MCF 10A (cell line): Measurements from ENCODE around the gene MAP3K4. TPM values are rescaled to one million over a fixed set of nuclear protein-coding genes. Genes with fewer than 3 reads are reported as not detected.

Source experiments
- BruUV-seq: library from RNA; stranded (reverse); fragments of 400-500 nt; replicated peaks from 2 replicates; lab custom pipeline; 2021; lab: Mats Ljungman, UMichigan
- CTCF ChIA-PET: fragments of 300-600 bp; sonication (Branson Sonifier 250); formaldehyde crosslinking; extraction: SDS; loops from one replicate; lab custom pipeline; 2021; ENCODE audit warnings: antibody characterized with exemption, inconsistent platforms; lab: Yijun Ruan, JAX
- POLR2A ChIA-PET: fragments of 300-600, 350-650 bp; sonication (Branson Sonifier 250); formaldehyde crosslinking; extraction: SDS; loops from one replicate; lab custom pipeline; 2020; ENCODE audit warnings: antibody characterized with exemption, inconsistent platforms; lab: Yijun Ruan, JAX
- DNase-seq: peaks from one replicate; pipeline ENCODE4 v3.0.0-alpha.2; 2018; ENCODE audit not compliant: unreplicated experiment
- H3K27ac Mint-ChIP-seq: one replicate; pipeline ENCODE4 v1.8.0; 2022; ENCODE audit warnings: mild to moderate bottlenecking, low read depth, mixed read lengths; ENCODE audit not compliant: unreplicated experiment
- H3K27me3 Mint-ChIP-seq: one replicate; pipeline ENCODE4 v1.8.0; 2022; ENCODE audit warnings: mixed read lengths; ENCODE audit not compliant: insufficient read depth, unreplicated experiment
- H3K36me3 Mint-ChIP-seq: one replicate; pipeline ENCODE4 v1.8.0; 2022; ENCODE audit warnings: mild to moderate bottlenecking, moderate library complexity, mixed read lengths; ENCODE audit not compliant: insufficient read depth, unreplicated experiment
- H3K4me1 Mint-ChIP-seq: one replicate; pipeline ENCODE4 v1.8.0; 2022; ENCODE audit warnings: mixed read lengths; ENCODE audit not compliant: insufficient read depth, unreplicated experiment
- H3K4me3 Mint-ChIP-seq: one replicate; pipeline ENCODE4 v1.8.0; 2022; ENCODE audit warnings: mild to moderate bottlenecking, moderate library complexity, mixed read lengths; ENCODE audit not compliant: unreplicated experiment
- H3K9me3 Mint-ChIP-seq: one replicate; pipeline ENCODE4 v1.8.0; 2022; ENCODE audit warnings: mixed read lengths; ENCODE audit not compliant: unreplicated experiment
- CTCF ChIP-seq: fragments of 200-600 bp; IDR thresholded peaks from one replicate; pipeline ENCODE4 v1.8.0; 2022; ENCODE audit warnings: antibody characterized with exemption, mild to moderate bottlenecking; ENCODE audit not compliant: unreplicated experiment
- intact Hi-C: fragments of 100-400 bp; cut with micrococcal nuclease; formaldehyde crosslinking; loops from 2 replicates; pipeline ENCODE4 v1.14.1; 2022
- total RNA-seq: library from RNA; stranded (reverse); gene quantifications from 2 replicates; pipeline ENCODE4 v1.2.3, GENCODE V29; 2022

The MAP3K4 gene
- total RNA-seq, 1 experiment from 2014 or later = 38.7 TPM

- H3K27ac Mint-ChIP-seq = no peak overlapping the region
- CTCF ChIA-PET = no interaction called here
- no peaks in the 10 kb centered on the region for H3K9me3 Mint-ChIP-seq
- no peaks in the 10 kb centered on the region for H3K27me3 Mint-ChIP-seq
- H3K4me3 Mint-ChIP-seq = no peak overlapping the region
- intact Hi-C loops = no loop called here
- POLR2A ChIA-PET = interaction anchor here (0.8 kb wide), 1 partner anchor 11 kb away, joined by 5 read pairs; no protein-coding TSS in a partner anchor
- peaks cover 58% of the 10 kb centered on the region for H3K36me3 Mint-ChIP-seq
- peaks cover 11% of the 10 kb centered on the region for H3K4me1 Mint-ChIP-seq
- no TSS peak for BruUV-seq
- TF ChIP-seq CTCF = no peak
- no peak for DNase-seq
Observed at GRCh38 chr6:161103475-161103874, 111.9 kb downstream of the MAP3K4 start.

- BruUV-seq = no TSS peak
- peaks cover 11% of the 10 kb centered on the region for H3K4me1 Mint-ChIP-seq
- TF ChIP-seq CTCF = no peak
- no peaks in the 10 kb centered on the region for H3K9me3 Mint-ChIP-seq
- H3K36me3 Mint-ChIP-seq = peaks cover 63% of the 10 kb centered on the region
- CTCF ChIA-PET = interaction anchor here (1.1 to 1.5 kb wide), 2 partner anchors 266 to 269 kb away, joined by 3 to 5 read pairs; no protein-coding TSS in a partner anchor
- DNase-seq = no peak
- H3K27me3 Mint-ChIP-seq = no peaks in the 10 kb centered on the region
- H3K27ac Mint-ChIP-seq = no peak overlapping the region
- intact Hi-C loops = no loop called here
- POLR2A ChIA-PET = interaction anchor here (0.7 kb wide), 2 partner anchors 9 to 164 kb away, joined by 3 read pairs; no protein-coding TSS in a partner anchor
- H3K4me3 Mint-ChIP-seq = no peak overlapping the region
Observed at GRCh38 chr6:161104966-161105365, 113.4 kb downstream of the MAP3K4 start.

DNA sequence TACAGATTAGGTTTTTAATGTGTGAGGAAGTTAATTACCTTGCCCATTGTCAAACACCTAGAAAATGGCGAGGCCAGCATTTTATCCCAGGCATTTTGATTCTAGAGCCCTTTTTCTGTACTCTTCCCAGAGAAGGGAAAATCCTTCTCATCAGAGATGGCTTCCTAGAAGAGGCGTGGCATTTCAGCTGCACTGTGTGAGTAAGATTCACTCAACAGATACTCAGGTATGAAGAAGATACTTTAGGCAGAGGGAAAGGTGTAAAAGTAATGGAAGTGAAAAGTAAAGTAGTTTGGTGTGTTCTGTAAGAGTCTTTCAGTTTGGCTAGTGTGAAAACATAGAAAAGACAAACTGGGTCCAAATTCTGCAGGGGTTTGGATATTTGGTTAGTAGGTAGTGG lies 113.8 kb downstream of the MAP3K4 start:
- no peak for DNase-seq
- ChIA-PET POLR2A (interaction anchor here (0.7 kb wide), 3 partner anchors 9 to 165 kb away, joined by 3 read pairs; no protein-coding TSS in a partner anchor), CTCF (interaction anchor here (1.0 to 1.5 kb wide), 3 partner anchors 265 to 268 kb away, joined by 3 to 6 read pairs (median 5); no protein-coding TSS in a partner anchor)
- Mint-ChIP-seq H3K4me3 (no peak overlapping the region), H3K27me3 (no peaks in the 10 kb centered on the region), H3K9me3 (no peaks in the 10 kb centered on the region), H3K36me3 (peaks cover 68% of the 10 kb centered on the region), H3K27ac (no peak overlapping the region), H3K4me1 (peaks cover 11% of the 10 kb centered on the region)
- intact Hi-C loops = no loop called here
- no peak for TF ChIP-seq CTCF
- no TSS peak for BruUV-seq

DNA sequence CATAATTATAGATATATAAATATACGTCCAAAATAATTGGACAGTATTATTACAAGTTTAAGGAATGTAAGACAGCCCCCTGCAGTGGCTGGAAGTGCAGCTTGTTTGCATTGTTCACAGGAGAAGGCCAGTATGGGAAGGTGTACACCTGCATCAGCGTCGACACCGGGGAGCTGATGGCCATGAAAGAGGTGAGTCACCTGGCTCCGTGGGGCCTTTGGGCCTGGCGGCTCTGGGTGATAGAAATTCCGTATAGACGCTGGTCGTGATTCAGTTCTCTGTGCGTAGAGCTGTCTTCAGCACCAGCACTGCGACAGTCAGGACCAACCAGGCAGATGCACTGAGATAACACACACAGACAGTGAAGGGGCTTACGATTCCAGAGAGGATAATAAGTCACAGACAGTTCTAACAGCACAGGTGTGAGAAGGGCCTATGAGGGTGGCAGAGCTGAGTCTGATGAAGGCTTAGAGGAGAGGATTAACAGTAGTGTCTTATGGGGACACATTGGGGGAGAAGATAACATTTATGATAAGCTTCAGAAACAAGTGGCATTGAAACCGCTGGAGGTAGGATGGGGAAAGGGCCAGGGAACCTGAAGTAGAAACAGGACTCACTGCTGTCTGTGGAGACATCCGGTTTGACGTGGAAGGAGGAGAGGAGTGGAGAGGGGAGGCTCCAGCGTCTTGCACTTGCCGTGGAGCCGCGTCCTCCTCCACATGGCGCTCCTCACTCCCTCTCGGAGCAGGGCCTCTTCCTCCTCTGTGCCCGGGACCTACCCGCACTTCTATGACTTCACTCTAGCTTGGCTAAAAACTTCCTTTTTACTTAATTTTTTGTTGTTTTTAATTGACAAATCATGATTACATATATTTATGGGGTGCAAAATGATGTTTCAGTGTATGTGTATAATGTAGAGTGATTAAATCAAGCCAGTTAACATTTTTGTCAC lies 116.5 kb downstream of the MAP3K4 start:
- no peak overlapping the region for H3K4me3 Mint-ChIP-seq
- peaks cover 75% of the 10 kb centered on the region for H3K36me3 Mint-ChIP-seq
- H3K4me1 Mint-ChIP-seq = peaks cover 11% of the 10 kb centered on the region
- DNase-seq = no peak
- CTCF ChIA-PET = interaction anchor here (0.5 to 1.1 kb wide), 3 partner anchors 22 to 357 kb away, joined by 3 to 4 read pairs (median 3); no protein-coding TSS in a partner anchor
- H3K27me3 Mint-ChIP-seq = no peaks in the 10 kb centered on the region
- no peak for TF ChIP-seq CTCF
- BruUV-seq = no TSS peak
- no peaks in the 10 kb centered on the region for H3K9me3 Mint-ChIP-seq
- POLR2A ChIA-PET = no interaction called here
- H3K27ac Mint-ChIP-seq = no peak overlapping the region
- intact Hi-C loops = no loop called here
